GM12872 (cell line): Measurements from ENCODE around the gene GPR35.

Source experiments
- TF ChIP-seq, protein P1 (sequence below): IDR thresholded peaks from 3 replicates; pipeline ENCODE4 v1.5.1; 2011; ENCODE audit warnings: low read depth, mild to moderate bottlenecking, low read length, moderate library complexity; ENCODE audit not compliant: insufficient read depth

GPR35 gene

DNA sequence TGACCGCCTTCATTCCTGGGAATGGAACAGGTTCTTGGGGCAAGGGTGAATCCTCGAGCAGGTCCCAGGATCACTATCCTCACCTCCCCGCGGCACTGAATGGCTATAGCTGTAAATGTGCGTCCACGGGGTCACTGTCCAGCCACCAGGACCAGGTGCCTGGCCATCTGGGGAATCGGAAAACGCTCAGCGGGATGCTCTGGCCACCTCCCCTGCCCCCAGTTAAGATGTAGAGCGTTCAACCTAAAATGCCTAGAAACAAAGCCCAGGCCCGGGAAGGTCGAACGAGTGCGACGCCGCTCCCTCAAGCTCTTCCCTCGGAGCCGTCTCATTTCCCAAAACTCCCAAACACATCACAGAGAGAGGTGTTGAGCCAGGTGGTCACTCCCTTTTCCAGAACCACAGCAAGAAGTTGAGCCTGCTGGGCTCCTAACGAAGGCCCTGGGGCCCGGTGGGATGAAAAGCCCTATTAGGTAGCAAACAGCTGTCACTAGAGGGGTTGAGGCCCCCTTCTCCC lies 39.5 kb upstream of the GPR35 start:
- TF ChIP-seq, protein P1, sequence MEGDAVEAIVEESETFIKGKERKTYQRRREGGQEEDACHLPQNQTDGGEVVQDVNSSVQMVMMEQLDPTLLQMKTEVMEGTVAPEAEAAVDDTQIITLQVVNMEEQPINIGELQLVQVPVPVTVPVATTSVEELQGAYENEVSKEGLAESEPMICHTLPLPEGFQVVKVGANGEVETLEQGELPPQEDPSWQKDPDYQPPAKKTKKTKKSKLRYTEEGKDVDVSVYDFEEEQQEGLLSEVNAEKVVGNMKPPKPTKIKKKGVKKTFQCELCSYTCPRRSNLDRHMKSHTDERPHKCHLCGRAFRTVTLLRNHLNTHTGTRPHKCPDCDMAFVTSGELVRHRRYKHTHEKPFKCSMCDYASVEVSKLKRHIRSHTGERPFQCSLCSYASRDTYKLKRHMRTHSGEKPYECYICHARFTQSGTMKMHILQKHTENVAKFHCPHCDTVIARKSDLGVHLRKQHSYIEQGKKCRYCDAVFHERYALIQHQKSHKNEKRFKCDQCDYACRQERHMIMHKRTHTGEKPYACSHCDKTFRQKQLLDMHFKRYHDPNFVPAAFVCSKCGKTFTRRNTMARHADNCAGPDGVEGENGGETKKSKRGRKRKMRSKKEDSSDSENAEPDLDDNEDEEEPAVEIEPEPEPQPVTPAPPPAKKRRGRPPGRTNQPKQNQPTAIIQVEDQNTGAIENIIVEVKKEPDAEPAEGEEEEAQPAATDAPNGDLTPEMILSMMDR: no peak

DNA sequence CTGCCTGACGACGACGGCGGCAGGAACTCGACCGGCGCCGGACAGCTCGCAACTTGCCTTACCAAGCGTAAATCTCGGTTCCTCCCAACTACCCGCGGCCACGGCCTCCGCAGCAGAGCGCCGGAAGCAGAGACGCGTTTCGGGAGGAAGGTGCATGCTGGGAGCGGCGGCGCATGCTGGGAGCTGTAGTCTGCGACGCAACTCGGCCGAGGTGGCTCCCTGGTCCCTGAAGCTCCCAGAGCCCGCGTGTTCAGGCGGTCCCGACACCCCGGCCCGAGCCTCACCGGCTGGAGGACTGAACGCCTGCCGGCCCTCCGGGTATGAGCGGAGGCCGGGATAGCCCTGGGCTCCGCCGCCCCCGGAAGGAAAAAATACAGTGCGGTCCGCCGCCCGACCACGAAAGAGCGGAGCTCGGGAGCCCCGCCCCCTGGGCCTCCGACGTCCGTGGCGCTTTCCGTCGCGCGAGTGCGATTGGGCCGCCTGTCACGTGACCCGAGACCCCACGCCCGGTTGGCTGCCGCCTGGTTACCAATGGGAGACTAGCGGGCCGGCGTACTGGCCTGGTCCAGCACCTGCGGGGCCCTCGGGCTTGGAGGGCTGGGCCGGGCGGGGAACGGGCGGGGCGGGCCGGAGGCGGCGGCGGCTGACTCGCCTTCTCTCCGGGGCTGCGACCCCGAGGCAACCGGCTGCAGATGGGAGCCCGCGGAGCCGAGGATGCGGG lies 38.9 kb upstream of the GPR35 start, which contains the start of gene CAPN10:
Gene CAPN10, plus strand, starts transcription at position 537 of the 721 bp plus-strand sequence. Its CDS starts 178 bp downstream, at position 715.
- TF ChIP-seq, protein P1: no peak

DNA sequence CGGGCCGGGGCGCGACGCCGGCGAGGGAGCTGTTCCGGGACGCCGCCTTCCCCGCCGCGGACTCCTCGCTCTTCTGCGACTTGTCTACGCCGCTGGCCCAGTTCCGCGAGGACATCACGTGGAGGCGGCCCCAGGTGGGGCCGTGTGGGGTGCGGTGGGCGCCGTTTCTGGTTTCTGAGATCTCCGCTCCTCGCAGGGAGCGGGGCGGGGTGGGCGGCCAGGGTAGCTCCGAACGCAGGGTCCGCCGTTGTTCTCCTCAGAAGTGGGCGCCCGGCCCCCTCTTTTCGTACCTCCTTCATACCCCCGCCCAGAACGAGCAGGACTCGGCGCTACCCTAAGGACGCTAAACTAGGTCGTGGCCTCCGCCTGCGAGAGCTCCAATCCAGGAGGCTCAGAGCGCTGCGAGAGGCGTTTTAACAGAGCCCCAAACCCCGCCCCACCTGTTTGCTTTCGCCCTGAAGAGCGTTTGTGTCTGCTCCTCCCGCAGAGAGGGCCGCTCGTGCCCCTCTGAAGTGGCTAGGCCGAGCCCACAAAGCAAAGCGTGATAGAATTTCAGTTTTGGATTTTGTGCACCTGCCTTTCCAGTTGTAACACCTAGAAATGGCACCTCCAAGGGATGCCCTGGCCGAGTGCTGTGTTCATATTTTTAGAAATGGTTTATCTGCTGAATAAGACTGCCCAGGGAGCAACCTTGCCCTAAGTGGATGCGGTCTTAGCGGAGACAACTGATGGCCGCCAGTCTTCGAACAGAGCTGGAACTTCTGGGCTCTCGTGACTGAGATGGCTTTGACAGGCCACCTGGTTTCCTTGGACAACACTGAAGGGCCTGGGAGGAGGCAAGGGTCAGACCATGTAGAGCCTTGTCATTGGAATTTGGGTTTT lies 38.1 kb upstream of the GPR35 start:
- TF ChIP-seq, protein P1: no peak

DNA sequence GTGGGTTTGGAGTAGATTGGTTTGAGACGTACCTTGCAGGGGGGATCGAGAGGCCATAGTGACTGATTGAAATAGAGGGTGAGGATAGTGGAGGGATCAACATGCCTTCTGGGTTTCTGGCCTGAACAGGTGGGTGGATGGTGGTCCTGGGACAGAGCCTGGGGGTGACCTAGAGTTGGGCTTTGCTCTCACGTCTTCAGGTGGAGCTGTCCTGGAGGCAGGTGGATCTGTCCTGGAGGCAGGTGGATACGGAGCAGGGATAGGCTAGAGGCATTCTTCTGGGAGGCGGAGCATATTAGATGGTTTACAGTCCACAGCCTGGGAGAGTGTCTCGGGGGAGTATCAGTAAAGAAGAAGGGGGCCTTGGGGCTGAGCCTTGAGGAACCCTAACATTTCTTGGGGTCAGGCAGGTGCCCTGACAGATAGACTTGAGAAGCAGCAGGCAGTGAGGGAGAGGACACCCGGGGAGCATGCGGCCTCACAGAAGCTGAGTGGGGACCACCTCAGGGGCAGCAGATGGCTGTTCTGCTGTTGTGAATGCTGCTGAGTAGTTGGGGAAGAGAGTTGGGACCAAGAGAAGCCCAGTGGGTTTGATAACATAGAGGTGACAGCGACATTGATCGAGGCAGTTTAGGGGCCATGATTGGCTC lies 37.1 kb upstream of the GPR35 start:
- TF ChIP-seq, protein P1: no peak

DNA sequence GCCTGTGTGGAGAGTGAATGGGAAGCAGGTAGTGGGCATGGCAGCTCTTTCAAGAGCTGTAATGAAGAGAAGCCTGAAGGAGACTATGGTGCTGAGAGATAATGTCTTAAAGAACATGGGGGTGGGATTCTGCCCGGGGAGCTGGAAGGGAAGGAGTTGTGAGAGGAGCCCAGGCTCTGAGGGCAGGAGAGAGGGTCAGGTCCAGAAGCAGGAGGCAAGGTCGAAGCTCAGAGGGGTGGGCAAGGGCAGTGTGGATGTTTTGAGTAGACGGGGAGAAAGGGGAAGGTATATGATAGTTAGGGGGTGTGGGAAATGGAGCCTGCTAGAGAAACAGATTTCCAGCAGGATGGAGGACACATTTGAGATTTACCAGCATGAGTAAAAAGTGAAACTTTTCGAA lies 36.6 kb upstream of the GPR35 start:
- TF ChIP-seq, protein P1: no peak

DNA sequence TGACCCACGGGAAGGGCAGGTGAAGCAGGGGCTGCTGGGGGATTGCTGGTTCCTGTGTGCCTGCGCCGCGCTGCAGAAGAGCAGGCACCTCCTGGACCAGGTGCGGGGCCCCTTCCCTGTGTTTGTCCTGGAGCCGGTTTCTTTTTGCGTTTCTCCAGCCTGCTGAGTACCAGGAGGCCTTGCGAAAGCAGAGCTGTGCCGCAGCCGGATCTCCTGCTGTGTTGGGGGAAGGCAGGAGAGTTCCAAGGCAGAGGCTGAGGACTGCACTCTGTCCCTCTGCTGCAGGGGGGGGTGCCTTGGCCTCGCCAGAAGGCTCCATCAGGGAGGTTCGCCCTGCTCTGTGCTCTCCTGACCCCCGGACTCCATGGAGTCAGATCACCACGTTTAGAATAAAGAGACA lies 35.9 kb upstream of the GPR35 start:
- TF ChIP-seq, protein P1: no peak
